SU-DHL-6 (cell line): ENCODE data around the gene TLCD2.
"Not testable (repeated sequence)": the region's sequence is repeated elsewhere in the genome, so short reads cannot be mapped to it uniquely, and the experiment has no call there.

Source experiments
- H2AFZ ChIP-seq: fragments of 200-600 bp; sonication (generic); 2 replicates; pipeline ENCODE4 v1.6.1; 2014; ENCODE audit warnings: low read depth, mild to moderate bottlenecking, moderate library complexity, mixed read lengths, antibody characterized with exemption, low read length; ENCODE audit not compliant: severe bottlenecking
- H3F3A ChIP-seq: fragments of 200-600 bp; shearing (Covaris generic); 2 replicates; pipeline ENCODE4 v1.6.0; 2016; ENCODE audit warnings: antibody characterized with exemption, mild to moderate bottlenecking; ENCODE audit not compliant: insufficient read depth
- H3K27ac ChIP-seq: fragments of 200-600 bp; sonication (generic); 2 replicates; pipeline ENCODE4 v1.5.1; 2016; ENCODE audit warnings: low read depth, mild to moderate bottlenecking, low read length, moderate library complexity, mixed read lengths
- H3K27me3 ChIP-seq: fragments of 200-600 bp; sonication (generic), shearing (Covaris generic); 2 replicates; pipeline ENCODE4 v1.6.0; 2014; ENCODE audit warnings: mild to moderate bottlenecking, low read length
- H3K36me3 ChIP-seq: fragments of 200-600 bp; sonication (generic); 2 replicates; pipeline ENCODE4 v1.6.1; 2014; ENCODE audit warnings: mild to moderate bottlenecking, low read length, mixed read lengths
- H3K4me2 ChIP-seq: fragments of 300-600, 200-600 bp; shearing (Covaris generic), sonication (generic); 2 replicates; pipeline ENCODE4 v1.6.0; 2014; ENCODE audit warnings: low read length, low read depth, mild to moderate bottlenecking; ENCODE audit not compliant: poor library complexity, severe bottlenecking
- H3K4me3 ChIP-seq: fragments of 200-600 bp; sonication (generic); 2 replicates; pipeline ENCODE4 v1.5.1; 2014; ENCODE audit warnings: antibody characterized with exemption, low read length, mild to moderate bottlenecking, mixed read lengths; ENCODE audit not compliant: insufficient read depth, poor library complexity, severe bottlenecking
- H3K79me2 ChIP-seq: fragments of 200-600 bp; sonication (generic); 2 replicates; pipeline ENCODE4 v1.6.1; 2014; ENCODE audit warnings: mild to moderate bottlenecking, low read length, moderate library complexity; ENCODE audit not compliant: insufficient read depth
- H3K9ac ChIP-seq: fragments of 200-600 bp; sonication (generic); 2 replicates; pipeline ENCODE4 v1.7.0; 2014; ENCODE audit warnings: mild to moderate bottlenecking, low read length
- H3K9me2 ChIP-seq: fragments of 200-600 bp; sonication (generic); replicated peaks from 2 replicates; pipeline ENCODE4 v1.6.1; 2014; ENCODE audit warnings: low read length; ENCODE audit not compliant: insufficient read depth
- H3K9me3 ChIP-seq: fragments of 200-600 bp; sonication (generic); 2 replicates; pipeline ENCODE4 v1.6.1; 2014; ENCODE audit warnings: low read length, mixed read lengths; ENCODE audit not compliant: insufficient read depth
- H4K20me1 ChIP-seq: fragments of 200-600 bp; sonication (generic); 2 replicates; pipeline ENCODE4 v1.6.1; 2014; ENCODE audit warnings: low read depth, mild to moderate bottlenecking, antibody characterized with exemption, low read length, moderate library complexity, mixed read lengths
- EZH2phosphoT487 ChIP-seq: fragments of 200-600 bp; sonication (generic), shearing (Covaris generic); conservative IDR thresholded peaks from 2 replicates; pipeline ENCODE4 v1.6.1; 2018; ENCODE audit warnings: mild to moderate bottlenecking, antibody characterized with exemption, low read length, moderate library complexity, mixed read lengths
- TF ChIP-seq, protein P1 (sequence below): fragments of 200-600 bp; sonication (generic); IDR thresholded peaks from one replicate; pipeline ENCODE4 v1.5.1; 2017; ENCODE audit warnings: antibody characterized with exemption, mild to moderate bottlenecking, low read length, moderate library complexity; ENCODE audit not compliant: insufficient read depth, poor library complexity, severe bottlenecking

Gene TLCD2

GRCh38 chr17:1742371-1743087 is 32.4 kb upstream of the TLCD2 start, which contains the start of gene SERPINF2:
Gene SERPINF2 (plus strand): TSS chr17:1742871. CDS start chr17:1744996, 2,125 bp downstream.
- Histone ChIP-seq H3K79me2 (no peaks in the 10 kb centered on the region), H3K9me2 (no peaks in the 10 kb centered on the region), H3K27me3 (no peaks in the 10 kb centered on the region), H3K4me2 (no peak within 1 kb of the TSS), H3K9me3 (no peaks in the 10 kb centered on the region), H3F3A (no peaks in the 10 kb centered on the region), H3K9ac (no peak within 1 kb of the TSS), H4K20me1 (no peaks in the 10 kb centered on the region), H3K4me3 (no peak within 1 kb of the TSS), H2AFZ (no peak within 1 kb of the TSS), H3K27ac (no peak within 1 kb of the TSS), H3K36me3 (no peaks in the 10 kb centered on the region)
- no peak for TF ChIP-seq EZH2phosphoT487
- TF ChIP-seq, protein P1, sequence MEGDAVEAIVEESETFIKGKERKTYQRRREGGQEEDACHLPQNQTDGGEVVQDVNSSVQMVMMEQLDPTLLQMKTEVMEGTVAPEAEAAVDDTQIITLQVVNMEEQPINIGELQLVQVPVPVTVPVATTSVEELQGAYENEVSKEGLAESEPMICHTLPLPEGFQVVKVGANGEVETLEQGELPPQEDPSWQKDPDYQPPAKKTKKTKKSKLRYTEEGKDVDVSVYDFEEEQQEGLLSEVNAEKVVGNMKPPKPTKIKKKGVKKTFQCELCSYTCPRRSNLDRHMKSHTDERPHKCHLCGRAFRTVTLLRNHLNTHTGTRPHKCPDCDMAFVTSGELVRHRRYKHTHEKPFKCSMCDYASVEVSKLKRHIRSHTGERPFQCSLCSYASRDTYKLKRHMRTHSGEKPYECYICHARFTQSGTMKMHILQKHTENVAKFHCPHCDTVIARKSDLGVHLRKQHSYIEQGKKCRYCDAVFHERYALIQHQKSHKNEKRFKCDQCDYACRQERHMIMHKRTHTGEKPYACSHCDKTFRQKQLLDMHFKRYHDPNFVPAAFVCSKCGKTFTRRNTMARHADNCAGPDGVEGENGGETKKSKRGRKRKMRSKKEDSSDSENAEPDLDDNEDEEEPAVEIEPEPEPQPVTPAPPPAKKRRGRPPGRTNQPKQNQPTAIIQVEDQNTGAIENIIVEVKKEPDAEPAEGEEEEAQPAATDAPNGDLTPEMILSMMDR, result no peak

GRCh38 chr17:1741899-1742298 is 31.7 kb upstream of the TLCD2 start:
- not testable (repeated sequence) for H3F3A ChIP-seq, H3K79me2 ChIP-seq, H3K36me3 ChIP-seq, H3K27me3 ChIP-seq, H2AFZ ChIP-seq, H3K4me3 ChIP-seq, H3K9ac ChIP-seq, H3K9me2 ChIP-seq, H4K20me1 ChIP-seq, H3K27ac ChIP-seq, H3K9me3 ChIP-seq, H3K4me2 ChIP-seq

DNA sequence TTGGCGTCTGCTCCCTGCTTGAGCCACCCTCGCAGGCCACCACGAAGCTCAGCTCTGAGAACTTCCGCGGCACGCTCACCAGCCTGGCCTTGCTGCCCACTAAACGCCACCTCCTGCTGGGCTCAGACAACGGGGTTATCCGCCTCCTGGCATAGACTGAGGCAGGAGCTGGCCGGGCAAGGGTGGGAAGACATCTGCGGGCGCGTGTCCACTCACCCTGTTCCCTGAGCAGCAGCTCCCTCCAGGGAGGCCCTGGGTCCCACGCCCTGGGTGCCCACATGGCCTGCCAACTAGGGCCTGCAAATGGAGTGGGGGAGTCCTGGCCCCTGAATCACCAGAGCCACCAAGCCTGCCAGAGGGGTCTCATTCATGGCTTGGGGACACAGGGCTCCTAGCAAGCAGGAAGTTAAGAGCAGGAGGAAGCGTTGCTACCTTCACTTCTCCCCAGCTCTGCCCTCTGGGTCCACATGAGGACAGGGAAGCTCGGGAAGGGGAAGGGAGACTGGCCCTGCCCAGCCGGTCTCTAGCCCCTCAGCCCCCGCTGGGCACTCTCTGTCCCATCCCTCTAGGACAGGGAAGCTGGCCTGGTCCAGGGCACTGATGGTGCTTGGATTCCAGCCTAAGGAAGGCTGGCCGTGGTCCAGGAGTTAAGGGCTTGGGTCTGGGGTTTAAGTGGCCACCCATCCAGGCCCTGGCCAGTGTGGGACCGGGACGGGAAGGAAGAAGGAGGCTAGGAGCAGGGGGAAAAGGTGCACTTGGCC is 27.5 kb upstream of the TLCD2 start:
- Histone ChIP-seq H3K36me3 (no peaks in the 10 kb centered on the region), H2AFZ (no peak overlapping the region), H3K4me2 (no peak overlapping the region), H3K9ac (no peak overlapping the region), H4K20me1 (no peaks in the 10 kb centered on the region), H3K4me3 (no peak overlapping the region), H3K9me3 (no peaks in the 10 kb centered on the region), H3F3A (no peaks in the 10 kb centered on the region), H3K9me2 (no peaks in the 10 kb centered on the region), H3K79me2 (no peaks in the 10 kb centered on the region), H3K27ac (no peak overlapping the region), H3K27me3 (no peaks in the 10 kb centered on the region)
- no peak for TF ChIP-seq EZH2phosphoT487
- TF ChIP-seq, protein P1, result no peak
